Neural cell (in vitro differentiated cells): ENCODE data around the gene TECTB.

Experiments used
- CTCF ChIP-seq: fragments of 450-650 bp; IDR thresholded peaks from 2 replicates; pipeline ENCODE4 v1.5.1; 2014; ENCODE audit warnings: antibody characterized with exemption, mild to moderate bottlenecking, moderate library complexity; ENCODE audit not compliant: poor library complexity, severe bottlenecking
- EP300 ChIP-seq: fragments of 450-650 bp; conservative IDR thresholded peaks from 2 replicates; pipeline ENCODE4 v1.6.1; 2014; ENCODE audit warnings: antibody characterized with exemption, mild to moderate bottlenecking, moderate library complexity; ENCODE audit not compliant: poor library complexity, severe bottlenecking
- EZH2 ChIP-seq: fragments of 200-600, 300-800 bp; shearing (Covaris generic), sonication (generic); IDR thresholded peaks from 2 replicates; pipeline ENCODE4 v1.6.1; 2014; ENCODE audit warnings: antibody characterized with exemption, low read length, borderline replicate concordance, mild to moderate bottlenecking; ENCODE audit not compliant: insufficient read depth, poor library complexity, severe bottlenecking
- SMC3 ChIP-seq: fragments of 450-650 bp; conservative IDR thresholded peaks from 2 replicates; pipeline ENCODE4 v1.6.1; 2014; ENCODE audit warnings: antibody characterized with exemption, mild to moderate bottlenecking, moderate library complexity; ENCODE audit not compliant: poor library complexity
- TAF1 ChIP-seq: IDR thresholded peaks from 2 replicates; pipeline ENCODE4 v1.6.1; 2012; ENCODE audit warnings: low read depth

DNA sequence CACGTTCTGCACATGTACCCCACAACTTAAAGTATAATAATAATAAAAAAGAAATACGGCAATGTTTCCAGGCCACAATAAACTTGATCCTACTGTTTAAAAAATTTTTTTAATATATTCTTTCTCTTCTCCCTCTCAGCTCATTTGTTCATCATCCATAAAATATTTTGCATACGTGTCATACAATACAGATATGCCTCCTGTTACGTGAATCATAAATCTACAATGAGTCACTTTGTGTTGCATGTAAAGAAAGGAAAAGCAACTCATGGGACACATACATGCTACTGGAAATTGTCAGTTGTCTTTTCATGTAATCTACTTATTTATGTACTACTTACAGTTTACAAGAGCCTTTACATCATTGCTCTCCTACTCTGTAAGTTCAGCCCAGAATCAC lies 1.1 kb upstream of the TECTB start:
- TF ChIP-seq CTCF (no peak), TAF1 (no peak), SMC3 (no peak), EZH2 (no peak), EP300 (no peak)
